Vagina (tissue), 2 donors: ENCODE measurements around the gene ADK.

Experiments
- POLR2A ChIP-seq, 2 donors: fragments of 450-650 bp; IDR thresholded peaks; one replicate each; pipeline ENCODE4 v1.6.1; 2017; ENCODE audit warnings: antibody characterized with exemption in 2 of 2, mild to moderate bottlenecking in 2 of 2, moderate library complexity in 2 of 2
- POLR2AphosphoS5 ChIP-seq, 2 donors: sonication (generic); formaldehyde crosslinking; IDR thresholded peaks; one replicate each; pipeline ENCODE4 v1.9.0; 2017; ENCODE audit warnings: antibody characterized with exemption in 2 of 2, mild to moderate bottlenecking in 2 of 2, low read depth in 1 of 2; ENCODE audit not compliant: insufficient read depth in 1 of 2
- TF ChIP-seq, protein P1 (sequence below), 3 experiments: fragments of 450-650 bp in 2 of 3; fragments of 200-600 bp in 1 of 3; sonication (generic) in 1 of 3; IDR thresholded peaks; one replicate each; pipeline ENCODE4 v1.5.1; 2017 to 2019; ENCODE audit warnings: antibody characterized with exemption in 3 of 3, mild to moderate bottlenecking in 2 of 3, moderate library complexity in 2 of 3

DNA sequence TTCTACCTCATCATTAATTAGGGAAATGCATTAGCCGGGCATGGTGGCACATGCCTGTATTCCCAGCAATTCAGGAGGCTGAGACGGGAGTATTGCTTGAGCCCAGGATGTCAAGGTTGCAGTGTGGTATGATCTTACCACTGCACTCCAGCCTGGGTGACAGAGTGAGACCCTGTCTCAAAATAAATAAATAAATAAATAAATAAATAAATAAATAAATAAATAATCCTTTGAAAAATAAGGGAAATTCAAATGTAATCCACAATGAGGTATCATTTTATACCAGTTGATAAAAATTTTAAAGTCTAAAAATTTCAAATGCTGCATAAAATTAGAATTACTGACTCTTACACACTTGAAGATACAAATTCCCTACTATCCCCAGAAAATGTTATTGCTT lies 334.3 kb downstream of the ADK start:
- TF ChIP-seq, protein P1, sequence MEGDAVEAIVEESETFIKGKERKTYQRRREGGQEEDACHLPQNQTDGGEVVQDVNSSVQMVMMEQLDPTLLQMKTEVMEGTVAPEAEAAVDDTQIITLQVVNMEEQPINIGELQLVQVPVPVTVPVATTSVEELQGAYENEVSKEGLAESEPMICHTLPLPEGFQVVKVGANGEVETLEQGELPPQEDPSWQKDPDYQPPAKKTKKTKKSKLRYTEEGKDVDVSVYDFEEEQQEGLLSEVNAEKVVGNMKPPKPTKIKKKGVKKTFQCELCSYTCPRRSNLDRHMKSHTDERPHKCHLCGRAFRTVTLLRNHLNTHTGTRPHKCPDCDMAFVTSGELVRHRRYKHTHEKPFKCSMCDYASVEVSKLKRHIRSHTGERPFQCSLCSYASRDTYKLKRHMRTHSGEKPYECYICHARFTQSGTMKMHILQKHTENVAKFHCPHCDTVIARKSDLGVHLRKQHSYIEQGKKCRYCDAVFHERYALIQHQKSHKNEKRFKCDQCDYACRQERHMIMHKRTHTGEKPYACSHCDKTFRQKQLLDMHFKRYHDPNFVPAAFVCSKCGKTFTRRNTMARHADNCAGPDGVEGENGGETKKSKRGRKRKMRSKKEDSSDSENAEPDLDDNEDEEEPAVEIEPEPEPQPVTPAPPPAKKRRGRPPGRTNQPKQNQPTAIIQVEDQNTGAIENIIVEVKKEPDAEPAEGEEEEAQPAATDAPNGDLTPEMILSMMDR (IDR thresholded peaks at IDR 0.05) = no peak
- TF ChIP-seq POLR2A (IDR thresholded peaks at IDR 0.05) (no peak), POLR2AphosphoS5 (IDR thresholded peaks at IDR 0.05; ENCODE audit: insufficient read depth in 1 of 2, low read depth in 1 of 2) (no peak)
